Jurkat, Clone E6-1 (cell line): Measurements from ENCODE around the gene UNC45A.
"Not testable (repeated sequence)": the region's sequence is repeated elsewhere in the genome, so short reads cannot be mapped to it uniquely, and the experiment has no call there.

ENCODE experiments used
- DNase-seq: peaks from one replicate; pipeline ENCODE4 v3.0.0-alpha.2; 2011; ENCODE audit warnings: low read depth, low spot score
- H3K4me3 ChIP-seq: 2 replicates; pipeline ENCODE4 v1.5.1; 2011; ENCODE audit warnings: mild to moderate bottlenecking, low read length, control low read depth, moderate library complexity

Gene UNC45A

DNA sequence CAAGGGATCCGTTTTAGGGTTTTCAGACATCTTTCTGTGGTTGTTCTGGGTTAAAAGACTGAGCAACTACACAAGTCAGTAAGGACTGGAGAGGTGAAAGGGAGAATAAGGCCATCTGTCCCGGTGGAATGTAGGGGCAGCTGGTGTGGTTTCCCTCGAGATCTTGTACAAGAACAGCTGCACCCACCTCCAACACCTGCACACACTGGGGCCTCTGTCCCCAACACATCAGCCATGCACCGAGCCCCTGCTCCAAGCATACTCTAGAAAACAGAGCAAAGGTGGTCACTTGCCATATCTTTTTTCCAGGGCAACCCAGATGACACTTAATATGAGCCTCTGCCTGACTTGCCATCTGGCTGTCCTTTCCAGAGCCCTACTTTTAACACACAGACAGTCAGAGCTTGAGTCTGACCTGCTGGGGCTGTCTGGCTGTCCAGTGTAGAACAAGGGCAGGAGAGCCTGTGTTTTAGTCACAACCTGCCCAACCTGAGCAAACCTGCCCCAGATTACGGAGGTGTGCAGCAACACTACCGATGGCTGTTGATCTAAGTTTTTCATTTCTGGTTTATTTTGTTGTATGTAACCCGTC is 19.8 kb upstream of the UNC45A start:
- DNase-seq: no peak
- no peak overlapping the region for H3K4me3 ChIP-seq

DNA sequence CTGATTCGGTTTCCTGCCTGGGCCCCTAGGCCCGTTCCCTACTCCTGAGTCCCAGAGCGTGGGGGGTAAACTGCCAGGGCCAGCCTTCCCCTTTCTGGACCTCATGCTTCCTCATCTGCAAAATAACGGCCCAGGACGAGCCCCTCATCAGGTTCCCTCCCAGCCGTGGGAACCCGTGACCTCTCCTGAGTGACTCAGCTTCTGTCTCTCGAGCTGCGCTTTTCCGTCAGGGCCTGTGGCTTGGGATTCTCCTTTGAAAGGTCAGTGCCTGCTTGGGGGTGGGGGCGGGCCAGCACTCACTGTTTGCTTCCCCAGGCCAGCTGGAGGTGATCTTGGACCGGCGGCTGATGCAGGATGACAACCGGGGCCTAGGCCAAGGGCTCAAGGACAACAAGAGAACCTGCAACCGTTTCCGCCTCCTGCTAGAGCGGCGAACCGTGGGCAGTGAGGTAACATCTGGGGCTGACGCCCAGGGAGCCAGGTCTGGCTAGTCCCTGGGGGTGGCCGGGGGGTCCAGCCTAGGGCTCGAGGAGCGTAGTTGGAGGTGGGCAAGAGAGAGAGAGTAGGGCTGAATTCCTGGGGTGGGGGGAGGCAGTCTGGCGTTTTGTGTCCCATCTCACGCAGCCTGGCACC is 19.2 kb upstream of the UNC45A start:
- H3K4me3 ChIP-seq: no peak overlapping the region
- no peak for DNase-seq

DNA sequence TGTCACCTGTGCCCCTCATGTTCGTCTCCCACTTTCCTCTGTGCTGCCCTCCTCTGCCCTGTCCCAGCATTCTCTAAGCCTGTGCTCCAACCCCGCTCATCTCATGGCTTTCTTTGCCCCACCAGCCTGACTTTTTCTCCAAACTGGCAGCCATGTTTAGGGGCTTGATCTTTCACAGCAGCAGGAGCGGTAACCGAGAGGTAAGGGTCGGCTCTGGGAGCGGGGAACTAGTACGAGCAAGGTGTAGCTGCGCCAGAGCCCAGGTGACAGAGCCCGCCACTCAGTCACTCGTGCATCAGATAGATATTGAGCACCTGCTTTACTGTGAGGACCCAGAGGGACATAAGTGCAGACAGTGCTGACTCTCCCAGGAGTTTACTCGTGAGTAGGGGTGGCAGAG is 18.6 kb upstream of the UNC45A start:
- no peak for DNase-seq
- H3K4me3 ChIP-seq: no peak overlapping the region

DNA sequence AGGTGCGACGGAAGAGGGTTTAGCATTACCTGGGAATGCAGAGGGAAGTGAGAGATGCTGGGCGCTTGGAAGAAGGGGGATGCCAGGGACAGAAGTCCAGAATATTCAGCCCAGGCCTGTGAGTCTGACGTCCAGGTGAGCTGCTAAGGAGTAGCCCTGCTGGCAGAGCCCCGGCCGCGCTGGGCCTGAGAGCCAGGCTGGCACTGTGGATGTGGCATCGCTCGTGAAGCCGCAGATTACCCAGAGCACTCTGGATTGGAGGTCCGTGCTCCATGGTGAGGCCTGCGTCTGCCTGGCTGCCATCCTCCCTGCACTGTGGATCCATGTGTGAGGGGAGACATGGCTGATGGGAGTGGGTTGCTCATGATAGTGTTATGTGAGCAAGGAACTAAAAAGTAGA is 17.5 kb upstream of the UNC45A start:
- no peak overlapping the region for H3K4me3 ChIP-seq
- no peak for DNase-seq

DNA sequence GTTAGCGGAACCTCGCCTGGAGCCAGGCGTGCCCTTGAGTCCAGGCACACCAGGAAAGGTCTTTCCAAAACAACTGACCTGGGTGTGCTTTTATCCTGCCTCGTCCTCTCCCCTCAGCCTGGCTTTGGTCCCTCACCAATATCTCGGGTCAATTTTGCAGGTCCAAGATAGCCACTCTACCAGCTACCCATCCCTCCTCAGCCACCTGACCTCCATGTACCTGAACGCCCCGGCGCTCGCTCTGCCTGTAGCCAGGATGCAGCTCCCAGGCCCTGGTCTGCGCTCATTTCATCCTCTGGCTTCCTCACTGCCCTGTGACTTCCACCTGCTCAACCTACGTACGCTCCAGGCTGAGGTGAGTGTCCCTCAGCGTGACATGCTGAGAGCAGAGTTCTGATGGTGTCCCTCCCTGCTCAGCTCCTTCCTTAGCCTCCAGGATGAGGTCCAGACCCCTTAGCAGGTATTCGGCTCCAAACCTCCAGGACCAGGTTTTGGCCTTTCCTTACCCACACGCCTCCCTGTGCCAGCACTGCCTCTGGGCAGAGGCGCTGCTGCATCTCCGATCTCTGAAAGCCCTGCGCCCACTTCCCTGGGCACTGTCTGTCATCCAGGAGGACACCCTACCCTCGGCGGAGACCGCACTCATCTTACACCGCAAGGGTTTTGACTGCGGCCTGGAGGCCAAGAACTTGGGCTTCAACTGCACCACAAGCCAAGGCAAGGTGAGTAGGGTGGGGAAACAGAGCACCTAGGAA is 16.9 kb upstream of the UNC45A start:
- no peak overlapping the region for H3K4me3 ChIP-seq
- DNase-seq: no peak

DNA sequence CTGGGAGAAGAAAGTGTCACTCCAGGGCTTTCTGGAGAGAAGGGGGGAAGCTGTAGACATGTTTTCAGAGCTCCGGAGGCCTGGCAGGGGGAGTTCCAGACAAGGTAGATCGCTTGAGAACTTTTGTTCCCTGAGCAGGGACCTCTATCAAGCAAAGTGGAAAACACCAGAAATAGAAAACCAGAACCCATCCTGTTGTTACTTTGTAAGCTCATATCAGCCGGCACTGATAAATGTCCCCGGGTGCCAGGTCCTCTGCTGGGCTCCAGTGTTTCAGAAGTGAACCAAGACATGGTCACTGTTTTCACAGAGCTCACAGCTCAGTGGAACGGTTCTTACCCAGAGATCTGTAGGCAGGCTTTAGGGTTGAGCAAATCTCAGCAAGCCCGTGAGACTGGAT is 16.2 kb upstream of the UNC45A start:
- H3K4me3 ChIP-seq: no peak overlapping the region
- no peak for DNase-seq

DNA sequence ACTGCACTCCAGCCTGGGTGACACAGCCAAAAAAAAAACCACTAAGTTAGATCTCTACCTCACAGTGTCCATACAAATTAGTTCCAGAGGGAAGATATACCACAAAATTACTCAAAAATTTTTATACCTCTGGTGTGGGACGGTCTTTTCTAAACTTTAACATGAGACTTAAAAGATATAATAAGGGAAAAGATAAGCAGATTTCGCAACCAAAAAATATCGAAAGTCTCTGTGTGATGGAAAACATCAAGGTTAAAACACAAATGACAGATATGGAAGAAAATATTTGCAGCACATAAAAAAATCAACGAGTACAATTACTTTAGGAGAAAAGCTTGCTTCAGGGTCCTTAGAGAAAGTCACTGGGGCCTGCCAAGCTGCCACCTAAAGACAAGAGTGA is 13.2 kb upstream of the UNC45A start:
- no peak for DNase-seq
- no peak overlapping the region for H3K4me3 ChIP-seq

DNA sequence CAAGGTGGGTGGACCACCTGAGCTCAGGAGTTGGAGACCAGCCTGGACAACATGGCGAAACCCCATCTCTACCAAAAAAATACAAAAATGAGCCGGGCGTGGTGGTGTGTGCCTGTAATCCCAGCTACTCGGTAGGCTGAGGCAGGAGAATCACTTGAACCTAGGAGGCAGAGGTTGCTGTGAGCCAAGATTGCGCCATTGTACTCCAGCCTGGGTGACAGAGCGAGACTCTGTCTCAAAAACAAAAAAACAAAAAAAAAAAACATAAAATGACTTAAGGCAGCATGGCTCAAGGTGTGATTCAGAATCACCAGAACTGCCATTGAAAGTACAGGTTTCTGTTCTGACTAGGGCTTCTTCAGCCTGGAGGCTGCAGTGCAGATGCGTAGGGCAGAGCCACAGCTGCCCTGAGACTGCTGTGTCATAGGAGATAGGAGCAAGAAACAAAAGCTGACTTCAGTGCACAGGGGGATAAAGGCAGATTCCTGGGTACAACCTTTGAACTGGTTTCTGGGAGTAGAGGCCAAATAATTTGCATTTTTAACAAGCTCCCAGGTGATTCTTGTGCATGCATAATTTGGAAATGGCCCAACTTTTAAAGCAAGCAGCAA is 12.3 kb upstream of the UNC45A start:
- not testable (repeated sequence) for DNase-seq, H3K4me3 ChIP-seq

DNA sequence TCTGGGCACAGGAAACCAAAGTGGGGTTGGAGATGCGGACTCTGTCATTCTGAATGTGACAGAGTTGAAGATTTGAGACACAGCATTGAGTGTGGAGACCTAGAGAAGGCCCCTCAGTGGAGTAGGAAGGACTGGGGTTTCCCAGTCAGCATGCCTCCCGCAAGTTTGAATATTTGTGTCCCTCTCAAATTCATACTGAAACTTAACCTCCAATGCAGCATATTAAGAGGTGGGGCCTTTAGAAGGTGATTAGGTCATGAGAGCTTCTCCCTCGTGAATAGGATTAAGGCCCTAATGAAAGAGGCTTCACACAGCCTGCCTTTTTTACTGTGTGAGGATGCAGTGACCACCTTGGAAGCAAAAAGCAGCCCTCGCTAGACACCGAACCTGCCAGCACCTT is 10.7 kb upstream of the UNC45A start:
- H3K4me3 ChIP-seq: no peak overlapping the region
- DNase-seq: no peak

DNA sequence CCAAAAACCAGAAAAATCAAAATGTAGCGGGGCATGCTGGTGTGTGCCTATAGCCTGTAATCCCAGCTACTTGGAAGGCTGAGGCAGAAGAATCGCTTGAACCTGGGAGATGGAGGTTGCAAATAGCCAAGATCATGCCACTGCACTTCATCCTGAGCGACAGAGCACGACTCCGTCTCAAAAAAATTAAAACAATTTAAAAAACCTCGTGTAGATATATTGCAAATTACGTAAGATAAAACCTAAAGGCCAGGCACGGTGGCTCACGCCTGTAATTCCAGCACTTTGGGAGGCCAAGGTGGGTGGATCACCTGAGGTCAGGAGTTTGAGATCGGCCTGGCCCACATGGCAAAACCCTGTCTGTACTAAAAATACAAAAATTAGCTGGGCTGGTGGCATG is 8.3 kb upstream of the UNC45A start:
- not testable (repeated sequence) for DNase-seq, H3K4me3 ChIP-seq

DNA sequence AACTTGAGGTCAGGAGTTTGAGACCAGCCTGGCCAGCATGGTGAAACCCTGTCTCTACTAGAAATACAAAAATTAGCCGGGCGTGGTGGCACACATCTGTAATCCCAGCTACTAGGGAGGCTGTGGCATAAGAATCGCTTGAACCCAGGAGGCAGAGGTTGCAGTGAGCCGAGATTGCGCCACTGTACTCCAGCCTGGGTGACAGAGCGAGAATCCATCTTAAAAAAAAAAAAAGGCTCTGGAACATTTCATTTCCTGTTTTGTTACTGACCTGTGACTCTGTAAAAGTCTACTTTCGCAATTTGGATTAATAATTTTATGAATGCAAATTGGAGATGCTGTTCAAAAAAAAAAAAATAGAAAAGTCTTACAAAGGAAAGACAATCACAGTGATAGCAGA is 7.0 kb upstream of the UNC45A start:
- DNase-seq, H3K4me3 ChIP-seq: not testable (repeated sequence)

DNA sequence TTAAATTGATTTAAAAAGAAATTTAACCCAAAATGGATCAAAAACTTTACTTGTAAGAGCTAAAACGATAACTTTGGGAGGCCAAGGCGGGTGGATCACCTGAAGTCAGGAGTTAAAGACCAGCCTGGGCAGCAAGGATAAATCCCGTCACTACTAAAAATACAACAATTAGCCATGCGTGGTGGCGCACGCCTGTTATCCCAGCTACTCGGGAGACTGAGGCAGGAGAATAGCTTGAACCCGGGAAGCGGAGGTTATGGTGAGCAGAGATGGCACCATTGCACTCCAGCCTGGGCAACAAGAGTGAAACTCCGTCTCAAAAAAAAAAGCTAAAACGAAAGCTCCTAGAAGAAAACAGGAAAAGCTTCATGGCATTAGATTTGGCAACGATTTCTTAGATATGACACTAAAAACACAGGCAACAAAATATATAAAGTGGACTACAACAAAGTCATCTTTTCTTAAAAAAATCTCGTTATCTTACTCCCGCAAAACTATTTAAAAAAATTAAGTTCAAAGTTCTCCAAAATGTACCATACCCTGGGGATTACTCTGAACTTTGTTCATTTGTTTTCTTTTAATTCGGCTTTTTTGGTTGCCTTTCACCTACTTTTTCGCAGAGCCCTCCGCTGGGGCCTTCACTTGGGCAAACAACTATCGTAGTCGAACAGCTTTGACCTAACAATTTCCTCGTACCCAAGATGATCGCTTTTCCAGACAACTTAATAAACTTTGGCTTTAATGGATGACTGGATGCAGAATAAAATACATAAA is 5.7 kb upstream of the UNC45A start:
- peak overlapping the region; percentile 99 for H3K4me3 ChIP-seq
- peak; percentile 29 for DNase-seq

DNA sequence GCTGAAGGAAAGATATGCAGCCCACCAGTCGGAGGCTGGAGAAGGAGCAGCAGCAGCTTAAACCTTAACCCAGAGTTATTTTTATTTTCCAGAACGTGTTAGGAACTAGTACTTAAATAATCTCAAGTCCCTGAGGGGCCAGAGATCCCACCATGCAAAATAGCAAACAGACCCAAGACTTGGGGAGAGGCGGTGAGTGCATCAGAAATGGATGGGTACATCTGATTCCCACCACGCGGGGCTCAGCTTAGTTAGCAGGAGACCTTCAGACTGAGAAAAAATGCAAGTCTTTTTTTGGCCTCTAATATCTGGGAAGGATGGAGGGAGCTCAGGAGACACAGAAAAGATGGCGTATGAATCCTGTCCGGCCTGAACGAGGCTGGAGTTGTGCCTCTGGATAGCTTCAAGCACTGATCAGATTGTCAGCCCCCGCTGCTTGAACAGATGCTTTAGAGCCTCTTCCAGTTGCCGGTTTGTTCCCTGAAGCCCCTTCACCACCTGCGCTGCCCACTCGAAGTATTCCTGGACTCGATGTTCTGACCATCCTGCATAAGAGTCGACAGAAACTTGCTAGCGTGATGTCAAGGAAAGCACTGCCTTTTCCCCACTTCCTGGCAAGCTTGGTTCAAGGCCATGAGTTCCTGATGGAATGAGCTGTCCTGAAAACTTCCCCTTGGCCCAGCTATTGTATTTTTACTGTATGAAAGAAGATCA is 4.1 kb upstream of the UNC45A start:
- peak overlapping the region; percentile 99 for H3K4me3 ChIP-seq

DNA sequence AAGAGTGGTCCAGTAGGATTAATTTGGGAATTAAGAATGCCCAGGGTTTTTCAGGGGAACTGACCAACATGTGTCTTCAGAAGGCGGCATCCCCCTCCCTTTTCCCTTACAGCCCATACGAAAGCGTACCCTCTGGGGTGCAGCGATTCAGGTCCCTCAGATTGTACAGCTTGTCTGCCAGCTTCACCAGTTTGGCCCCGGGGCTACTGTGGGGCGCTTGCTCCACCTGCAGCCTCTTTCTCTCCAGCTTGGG is 3.6 kb upstream of the UNC45A start:
- no peak for DNase-seq
- H3K4me3 ChIP-seq: peak overlapping the region; percentile 99

More for the DNA sequence above, 4.1 kb upstream of the UNC45A start:
- no peak for DNase-seq

DNA sequence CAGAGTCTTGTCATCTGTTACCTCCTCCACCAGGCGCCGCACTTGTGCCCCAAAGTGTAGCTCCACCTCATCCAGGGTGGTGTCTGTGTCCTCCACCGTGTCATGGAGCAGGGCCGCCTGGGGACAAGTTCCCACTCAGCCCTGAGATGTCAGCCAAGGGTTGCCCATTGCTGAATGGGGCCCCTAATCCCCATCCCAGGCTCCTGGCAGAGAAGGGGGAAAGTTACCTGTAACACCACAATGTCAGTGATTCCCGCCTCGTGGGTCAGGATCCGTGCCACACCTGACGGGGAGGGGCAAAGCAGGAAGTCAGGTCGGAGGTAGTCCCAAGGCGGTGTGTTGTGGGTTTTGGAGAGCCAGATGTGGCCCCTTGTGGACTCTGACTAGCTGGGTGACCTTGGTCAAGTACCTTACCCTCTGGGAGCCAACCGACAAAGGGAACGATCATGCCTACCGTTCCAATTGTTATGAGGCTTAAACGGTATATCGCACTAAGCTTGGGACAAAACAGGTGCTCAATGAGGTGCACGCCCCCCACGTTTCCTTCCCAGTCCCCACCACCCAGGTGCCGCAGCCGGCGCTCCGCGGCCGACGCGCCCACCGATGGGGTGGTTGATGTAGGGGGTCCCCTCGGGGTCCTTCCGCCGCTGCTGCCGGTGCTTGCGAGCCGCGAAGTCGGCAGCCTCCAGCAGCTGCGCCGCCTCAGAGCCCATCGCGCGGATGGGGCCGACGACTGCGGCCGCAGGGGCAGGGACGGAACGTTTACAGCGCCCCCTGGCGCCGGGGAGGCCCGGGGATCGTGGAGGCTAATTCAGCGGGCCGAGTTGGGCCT is 3.0 kb upstream of the UNC45A start, which contains the start of gene HDDC3:
Gene HDDC3, minus strand, starts transcription at position 722 of the 832 bp plus-strand sequence. Its CDS starts 9 bp downstream, at position 713.
- peak; percentile 85 for DNase-seq

DNA sequence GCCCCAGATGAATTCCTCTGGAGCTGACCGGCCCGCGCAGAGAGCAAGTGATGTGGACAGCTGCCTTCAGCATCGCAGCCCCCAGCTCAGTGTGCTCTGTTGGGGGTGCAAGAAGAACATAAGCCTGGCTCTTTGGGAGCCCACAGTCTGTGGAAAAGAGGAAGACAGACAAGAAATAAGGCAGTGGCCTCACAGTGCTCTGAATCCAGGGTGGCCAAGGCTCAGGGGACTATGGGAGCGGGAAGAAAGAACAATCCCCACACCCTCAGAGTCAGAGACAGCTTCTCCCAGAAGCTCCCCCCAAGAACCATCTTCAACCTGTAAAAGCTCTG is 2.5 kb upstream of the UNC45A start:
- no peak for DNase-seq
- peak overlapping the region; percentile 99; the same call in 1 of the 2 replicates for H3K4me3 ChIP-seq

More for the DNA sequence above, 3.0 kb upstream of the UNC45A start, which contains the start of gene HDDC3:
- H3K4me3 ChIP-seq: peak within 1 kb of the TSS; percentile 99

DNA sequence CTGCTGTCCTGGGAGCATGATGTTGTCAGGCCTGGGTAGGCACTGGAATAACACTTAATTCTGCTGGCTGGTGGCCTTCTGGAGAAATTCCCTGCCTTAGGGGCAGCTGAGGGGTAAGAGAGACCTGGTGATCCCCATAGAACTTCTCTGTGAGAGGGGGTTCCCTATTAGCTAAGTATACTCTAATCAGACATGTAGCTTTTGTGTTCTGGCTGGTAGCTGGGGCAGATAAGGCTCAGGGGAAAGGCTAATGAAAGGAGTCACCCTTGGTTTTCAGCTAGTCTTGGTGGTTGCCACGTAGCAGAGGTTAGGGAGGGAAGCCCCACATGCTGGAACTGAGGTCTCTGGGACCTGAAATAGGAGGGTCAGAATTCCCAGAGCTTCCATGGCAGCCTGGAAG is 1.8 kb upstream of the UNC45A start:
- no peak overlapping the region for H3K4me3 ChIP-seq
- no peak for DNase-seq

DNA sequence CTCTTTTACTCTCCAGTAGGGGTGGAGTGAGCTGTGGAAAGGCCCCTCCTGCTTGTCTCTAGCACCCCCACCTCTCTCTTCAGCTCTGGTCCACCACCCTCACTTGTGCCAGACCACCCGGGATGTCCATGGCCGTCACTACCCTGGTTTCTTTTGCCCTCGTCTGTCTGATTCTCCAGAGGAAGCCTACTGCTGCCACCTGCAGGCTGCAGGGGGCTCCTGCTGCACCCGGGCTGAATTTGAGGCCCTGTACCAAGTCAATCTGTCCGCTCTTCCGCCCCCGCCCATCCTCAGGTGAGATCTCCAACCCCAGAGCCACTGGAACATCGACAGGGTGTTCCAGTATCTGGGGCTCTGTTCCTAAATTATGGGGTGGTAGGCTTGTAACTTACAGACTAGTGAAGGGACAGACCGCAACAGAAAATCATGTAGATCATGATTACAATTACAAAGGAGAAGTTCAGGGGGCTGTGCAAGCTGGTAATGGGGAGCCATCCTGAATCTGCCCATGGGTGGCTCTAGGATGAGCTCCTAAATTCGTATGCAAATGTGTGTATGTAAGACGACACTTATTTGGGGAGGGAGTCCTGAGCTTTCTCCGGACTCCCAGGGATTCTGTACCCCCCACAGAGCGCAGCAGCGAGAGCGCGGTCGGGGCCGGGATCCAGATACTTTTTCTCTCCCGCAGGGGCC is 683 bp upstream of the UNC45A start:
- peak; percentile 82 for DNase-seq
- H3K4me3 ChIP-seq: peak overlapping the region; percentile 72
